Measurements from ENCODE around the gene PTPRA.

The PTPRA gene

DNA sequence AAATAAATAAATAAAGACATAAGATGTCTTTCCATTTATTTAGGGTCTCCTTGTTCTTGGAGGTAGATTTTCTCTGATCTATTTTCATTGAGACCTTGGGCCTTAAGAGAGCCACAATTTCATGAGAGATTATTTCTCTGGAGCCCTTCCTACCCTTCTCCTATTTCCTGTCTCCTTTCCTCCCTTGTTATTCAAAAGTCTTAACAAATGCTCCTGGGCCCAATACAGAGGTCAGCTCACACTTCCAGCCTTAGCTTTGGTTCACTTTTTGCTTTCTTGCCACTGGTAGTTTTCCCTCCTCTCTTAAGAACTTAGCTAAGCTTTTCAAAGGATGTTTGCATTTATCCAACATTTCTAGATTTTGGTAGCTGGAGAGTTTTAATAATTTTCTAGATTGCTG is 44.0 kb downstream of the PTPRA start:
- Histone ChIP-seq H3K27ac (ENCODE audit: low read depth, low read length) (no peak overlapping the region), H3K4me3 (ENCODE audit: low read length) (no peak overlapping the region), H3K27me3 (ENCODE audit: control insufficient read depth, low read length) (no peaks in the 10 kb centered on the region), H3K9me3 (ENCODE audit: control insufficient read depth, insufficient read depth, low read length) (no peaks in the 10 kb centered on the region), H3K79me2 (ENCODE audit: control insufficient read depth, low read length) (peaks cover 32% of the 10 kb centered on the region), H3K4me2 (ENCODE audit: low read length) (no peak overlapping the region), H3K36me3 (ENCODE audit: control insufficient read depth, low read length) (no peaks in the 10 kb centered on the region; the same call in 1 of the 2 replicates), H3K9me2 (replicated peaks; ENCODE audit: control insufficient read depth, low read length) (no peaks in the 10 kb centered on the region), H4K20me1 (ENCODE audit: control insufficient read depth, insufficient read depth, low read depth, low read length) (no peaks in the 10 kb centered on the region), H3F3A (ENCODE audit: control insufficient read depth, insufficient read depth) (no peaks in the 10 kb centered on the region), H3K4me1 (ENCODE audit: control insufficient read depth, low read length) (peaks cover 12% of the 10 kb centered on the region)
- TF ChIP-seq, protein P1, sequence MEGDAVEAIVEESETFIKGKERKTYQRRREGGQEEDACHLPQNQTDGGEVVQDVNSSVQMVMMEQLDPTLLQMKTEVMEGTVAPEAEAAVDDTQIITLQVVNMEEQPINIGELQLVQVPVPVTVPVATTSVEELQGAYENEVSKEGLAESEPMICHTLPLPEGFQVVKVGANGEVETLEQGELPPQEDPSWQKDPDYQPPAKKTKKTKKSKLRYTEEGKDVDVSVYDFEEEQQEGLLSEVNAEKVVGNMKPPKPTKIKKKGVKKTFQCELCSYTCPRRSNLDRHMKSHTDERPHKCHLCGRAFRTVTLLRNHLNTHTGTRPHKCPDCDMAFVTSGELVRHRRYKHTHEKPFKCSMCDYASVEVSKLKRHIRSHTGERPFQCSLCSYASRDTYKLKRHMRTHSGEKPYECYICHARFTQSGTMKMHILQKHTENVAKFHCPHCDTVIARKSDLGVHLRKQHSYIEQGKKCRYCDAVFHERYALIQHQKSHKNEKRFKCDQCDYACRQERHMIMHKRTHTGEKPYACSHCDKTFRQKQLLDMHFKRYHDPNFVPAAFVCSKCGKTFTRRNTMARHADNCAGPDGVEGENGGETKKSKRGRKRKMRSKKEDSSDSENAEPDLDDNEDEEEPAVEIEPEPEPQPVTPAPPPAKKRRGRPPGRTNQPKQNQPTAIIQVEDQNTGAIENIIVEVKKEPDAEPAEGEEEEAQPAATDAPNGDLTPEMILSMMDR (IDR thresholded peaks at IDR 0.05; ENCODE audit: low read depth, low read length, poor library complexity, severe bottlenecking) = no peak
- TF ChIP-seq EZH2phosphoT487 (IDR thresholded peaks at IDR 0.05; ENCODE audit: borderline replicate concordance, low read length) = no peak

DNA sequence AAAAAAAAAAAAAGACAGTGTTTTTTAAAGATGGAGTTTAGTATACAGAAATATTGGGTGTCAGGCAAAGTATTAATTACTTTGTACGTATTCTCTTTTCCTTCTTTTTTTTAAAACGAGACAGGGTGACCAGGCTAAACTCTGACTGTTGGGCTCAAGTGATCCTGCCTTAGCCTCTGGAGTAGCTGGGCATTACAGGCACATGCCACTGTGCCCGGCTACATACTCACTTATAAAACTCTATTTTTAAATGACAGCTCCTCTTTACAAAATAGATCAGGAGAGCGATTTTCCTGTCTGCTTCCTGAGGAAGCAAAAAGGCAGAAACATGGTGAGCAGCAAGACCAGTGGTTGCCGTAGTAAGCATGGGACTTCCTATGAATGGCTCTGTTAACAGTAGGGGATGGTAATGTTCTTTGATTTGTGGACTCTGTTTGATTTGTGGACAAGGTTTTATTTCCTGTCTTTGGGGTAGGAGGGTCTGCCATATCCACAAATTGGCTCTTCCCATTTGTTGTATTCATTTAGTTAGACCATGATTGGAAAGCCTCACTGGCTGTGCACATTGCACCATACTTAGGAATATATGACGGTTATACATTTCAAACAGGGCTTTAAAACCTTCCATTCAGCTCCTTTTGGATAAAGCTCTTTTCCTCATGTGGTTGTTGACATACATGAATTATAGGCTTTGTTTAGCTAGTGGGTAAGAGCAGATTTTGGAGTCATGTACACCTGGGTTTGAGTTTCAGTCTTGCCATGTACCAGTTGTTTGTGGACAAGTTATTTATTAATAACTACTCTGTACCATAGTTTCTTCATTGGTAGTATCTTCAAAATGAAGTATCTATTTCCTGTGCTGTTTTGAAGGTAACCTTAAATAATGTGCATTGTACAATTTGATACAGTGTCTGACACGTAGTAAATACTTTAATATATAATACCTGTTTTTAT is 45.1 kb downstream of the PTPRA start:
- H3K36me3 ChIP-seq (ENCODE audit: control insufficient read depth, low read length) = no peaks in the 10 kb centered on the region; the same call in 1 of the 2 replicates
- TF ChIP-seq EZH2phosphoT487 (IDR thresholded peaks at IDR 0.05; ENCODE audit: borderline replicate concordance, low read length) = no peak
- TF ChIP-seq, protein P1 (IDR thresholded peaks at IDR 0.05; ENCODE audit: low read depth, low read length, poor library complexity, severe bottlenecking) = no peak
- no peaks in the 10 kb centered on the region for H3K27me3 ChIP-seq (ENCODE audit: control insufficient read depth, low read length)
- H3K4me1 ChIP-seq (ENCODE audit: control insufficient read depth, low read length) = peaks cover 12% of the 10 kb centered on the region
- H3F3A ChIP-seq (ENCODE audit: control insufficient read depth, insufficient read depth) = no peaks in the 10 kb centered on the region
- H4K20me1 ChIP-seq (ENCODE audit: control insufficient read depth, insufficient read depth, low read depth, low read length) = no peaks in the 10 kb centered on the region
- no peak overlapping the region for H3K4me2 ChIP-seq (ENCODE audit: low read length)
- H3K4me3 ChIP-seq (ENCODE audit: low read length) = no peak overlapping the region
- no peaks in the 10 kb centered on the region for H3K9me3 ChIP-seq (ENCODE audit: control insufficient read depth, insufficient read depth, low read length)
- no peaks in the 10 kb centered on the region for H3K9me2 ChIP-seq (replicated peaks; ENCODE audit: control insufficient read depth, low read length)
- no peak overlapping the region for H3K27ac ChIP-seq (ENCODE audit: low read depth, low read length)
- H3K79me2 ChIP-seq (ENCODE audit: control insufficient read depth, low read length) = peaks cover 32% of the 10 kb centered on the region

DNA sequence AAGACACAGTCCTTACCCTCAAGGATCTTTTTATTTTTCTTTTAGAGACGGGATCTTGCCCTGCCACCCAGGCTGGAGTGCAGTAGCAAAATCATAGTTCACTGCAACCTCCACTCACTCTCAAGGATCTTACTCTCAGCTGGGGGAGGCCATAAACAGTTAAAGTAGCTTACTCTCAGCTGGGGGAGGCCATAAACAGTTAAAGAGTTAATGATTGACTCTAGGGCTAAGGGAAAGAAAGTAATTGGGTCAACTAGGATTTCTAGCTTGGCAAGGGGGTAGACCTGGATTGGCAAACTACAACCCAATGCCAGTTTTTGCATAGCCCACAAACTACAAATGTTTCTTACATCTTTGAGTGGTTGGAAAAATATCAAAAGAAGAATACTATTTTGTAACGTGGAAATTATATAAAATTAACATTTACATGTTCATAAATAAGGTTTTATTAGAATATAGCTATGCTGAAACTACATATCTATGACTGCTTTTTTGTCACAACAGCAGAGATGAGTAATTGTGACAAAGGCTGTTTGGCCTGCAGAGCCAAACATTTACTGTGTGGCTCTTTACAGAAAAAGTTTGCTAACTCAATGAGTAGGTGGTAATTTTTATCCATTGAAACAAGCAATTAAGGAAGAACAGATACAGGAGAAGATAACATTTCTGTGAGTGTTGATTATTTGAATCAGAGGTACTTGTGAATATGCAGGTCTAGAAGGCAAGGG is 46.4 kb downstream of the PTPRA start:
- H3K79me2 ChIP-seq (ENCODE audit: control insufficient read depth, low read length) = peaks cover 32% of the 10 kb centered on the region
- H3K9me3 ChIP-seq (ENCODE audit: control insufficient read depth, insufficient read depth, low read length) = no peaks in the 10 kb centered on the region
- no peaks in the 10 kb centered on the region for H3K9me2 ChIP-seq (replicated peaks; ENCODE audit: control insufficient read depth, low read length)
- peaks cover 9% of the 10 kb centered on the region for H3K36me3 ChIP-seq (ENCODE audit: control insufficient read depth, low read length)
- no peaks in the 10 kb centered on the region for H3F3A ChIP-seq (ENCODE audit: control insufficient read depth, insufficient read depth)
- H3K4me1 ChIP-seq (ENCODE audit: control insufficient read depth, low read length) = peaks cover 12% of the 10 kb centered on the region
- H3K4me3 ChIP-seq (ENCODE audit: low read length) = no peak overlapping the region
- no peak overlapping the region for H3K4me2 ChIP-seq (ENCODE audit: low read length)
- no peak overlapping the region for H3K27ac ChIP-seq (ENCODE audit: low read depth, low read length)
- no peaks in the 10 kb centered on the region for H3K27me3 ChIP-seq (ENCODE audit: control insufficient read depth, low read length)
- no peak for TF ChIP-seq EZH2phosphoT487 (IDR thresholded peaks at IDR 0.05; ENCODE audit: borderline replicate concordance, low read length)
- H4K20me1 ChIP-seq (ENCODE audit: control insufficient read depth, insufficient read depth, low read depth, low read length) = no peaks in the 10 kb centered on the region
